Osteocyte (in vitro differentiated cells): ENCODE results near the gene EPHA3. TPM values are rescaled to one million over a fixed set of nuclear protein-coding genes. Genes with fewer than 3 reads are reported as not detected.

Experiments
- DNase-seq: peaks from one replicate; pipeline ENCODE4 v3.0.0; 2021; ENCODE audit warnings: mixed read lengths; ENCODE audit not compliant: unreplicated experiment; ENCODE audit errors: extremely low spot score
- H3K27ac Mint-ChIP-seq: one replicate; pipeline ENCODE4 v1.8.0; 2021; ENCODE audit warnings: mild to moderate bottlenecking, mixed read lengths; ENCODE audit not compliant: unreplicated experiment
- H3K27me3 Mint-ChIP-seq: one replicate; pipeline ENCODE4 v1.8.0; 2021; ENCODE audit warnings: mixed read lengths; ENCODE audit not compliant: unreplicated experiment
- H3K36me3 Mint-ChIP-seq: one replicate; pipeline ENCODE4 v1.8.0; 2021; ENCODE audit warnings: mixed read lengths; ENCODE audit not compliant: unreplicated experiment
- H3K4me1 Mint-ChIP-seq: one replicate; pipeline ENCODE4 v1.8.0; 2021; ENCODE audit warnings: mixed read lengths; ENCODE audit not compliant: unreplicated experiment
- H3K4me3 Mint-ChIP-seq: one replicate; pipeline ENCODE4 v1.8.0; 2021; ENCODE audit warnings: mild to moderate bottlenecking, moderate library complexity, mixed read lengths; ENCODE audit not compliant: unreplicated experiment
- H3K9me3 Mint-ChIP-seq: one replicate; pipeline ENCODE4 v1.8.0; 2021; ENCODE audit warnings: mixed read lengths; ENCODE audit not compliant: unreplicated experiment
- CTCF ChIP-seq: fragments of 200-600 bp; sonication (generic); IDR thresholded peaks from 2 replicates; pipeline ENCODE4 v1.5.0; 2021; ENCODE audit warnings: antibody characterized with exemption, mild to moderate bottlenecking, moderate library complexity
- total RNA-seq: library from RNA; stranded (reverse); gene quantifications from 2 replicates; pipeline ENCODE4 v1.2.1, GENCODE V29; 2021

The EPHA3 gene
- total RNA-seq, 1 donor from 2014 or later: 0.94 TPM

GRCh38 chr3:89186456-89186855 lies 79.0 kb downstream of the EPHA3 start:
- no peak overlapping the region for H3K4me3 Mint-ChIP-seq
- no peak for DNase-seq

GRCh38 chr3:89198591-89198990 lies 91.2 kb downstream of the EPHA3 start:
- TF ChIP-seq CTCF: no peak
- Mint-ChIP-seq H3K27ac (no peak overlapping the region), H3K9me3 (no peaks in the 10 kb centered on the region), H3K4me1 (no peaks in the 10 kb centered on the region), H3K36me3 (no peaks in the 10 kb centered on the region), H3K4me3 (no peak overlapping the region), H3K27me3 (peaks cover 46% of the 10 kb centered on the region)
- DNase-seq: no peak

More at GRCh38 chr3:89186456-89186855, 79.0 kb downstream of the EPHA3 start:
- H3K9me3 Mint-ChIP-seq: no peaks in the 10 kb centered on the region
- H3K27ac Mint-ChIP-seq: no peak overlapping the region
- H3K36me3 Mint-ChIP-seq: no peaks in the 10 kb centered on the region
- no peak for TF ChIP-seq CTCF
- no peaks in the 10 kb centered on the region for H3K4me1 Mint-ChIP-seq
- H3K27me3 Mint-ChIP-seq: peaks cover 50% of the 10 kb centered on the region

- no peaks in the 10 kb centered on the region for H3K9me3 Mint-ChIP-seq
- TF ChIP-seq CTCF: no peak
- peaks cover 42% of the 10 kb centered on the region for H3K27me3 Mint-ChIP-seq
- no peaks in the 10 kb centered on the region for H3K36me3 Mint-ChIP-seq
- no peak overlapping the region for H3K4me3 Mint-ChIP-seq
- DNase-seq: no peak
- H3K27ac Mint-ChIP-seq: no peak overlapping the region
- H3K4me1 Mint-ChIP-seq: no peaks in the 10 kb centered on the region
Measured at GRCh38 chr3:89212619-89213018, 105.2 kb downstream of the EPHA3 start.

- H3K4me3 Mint-ChIP-seq: no peak overlapping the region
- H3K27me3 Mint-ChIP-seq: peaks cover 32% of the 10 kb centered on the region
- TF ChIP-seq CTCF: no peak
- no peaks in the 10 kb centered on the region for H3K36me3 Mint-ChIP-seq
- H3K9me3 Mint-ChIP-seq: no peaks in the 10 kb centered on the region
- no peak for DNase-seq
- H3K27ac Mint-ChIP-seq: no peak overlapping the region
- no peaks in the 10 kb centered on the region for H3K4me1 Mint-ChIP-seq
Measured at GRCh38 chr3:89216016-89216739, 108.8 kb downstream of the EPHA3 start.

GRCh38 chr3:89217148-89217685 lies 109.8 kb downstream of the EPHA3 start:
- Mint-ChIP-seq H3K27ac (no peak overlapping the region), H3K9me3 (no peaks in the 10 kb centered on the region), H3K4me1 (no peaks in the 10 kb centered on the region), H3K27me3 (peaks cover 28% of the 10 kb centered on the region), H3K36me3 (no peaks in the 10 kb centered on the region), H3K4me3 (no peak overlapping the region)
- no peak for DNase-seq
- TF ChIP-seq CTCF: no peak
